Fibroblast of peridontal ligament (primary cell): ENCODE measurements around the gene JMJD1C.

Source experiments
- DNase-seq: peaks from one replicate; pipeline ENCODE4 v3.0.0-alpha.2; 2010; ENCODE audit errors: extremely low read depth

The JMJD1C gene

DNA sequence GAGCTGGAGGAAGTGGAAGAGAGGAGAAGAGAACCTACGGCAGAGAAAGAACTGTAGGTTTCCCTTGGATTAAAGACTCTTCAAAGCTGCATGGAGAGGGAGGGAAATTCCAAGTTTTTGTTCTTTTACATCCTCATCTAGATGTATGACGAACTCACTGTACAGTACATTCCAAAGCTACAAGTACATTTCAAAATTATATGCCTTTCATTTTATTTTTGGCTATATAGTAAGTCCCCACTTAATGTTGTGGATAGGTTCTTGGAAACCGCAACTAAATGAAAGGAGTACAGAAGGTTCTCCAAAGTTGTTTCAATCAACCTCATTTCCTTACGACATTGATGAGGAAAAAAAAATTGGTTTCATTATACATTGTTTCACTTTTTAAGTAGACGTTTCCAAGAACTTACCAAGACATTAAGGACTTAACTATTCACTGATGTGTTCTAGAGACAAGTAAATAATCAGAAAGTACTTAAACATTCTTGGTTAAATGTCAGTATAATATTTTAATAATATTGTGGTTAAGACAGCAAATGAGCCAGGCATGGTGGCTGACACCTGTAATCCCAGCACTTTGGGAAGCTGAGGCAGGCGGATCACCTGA, 16.1 kb upstream of the JMJD1C start:
- peak; percentile 51 for DNase-seq

GRCh38 chr10:63480237-63480636, 14.5 kb upstream of the JMJD1C start:
- no peak for DNase-seq

DNA sequence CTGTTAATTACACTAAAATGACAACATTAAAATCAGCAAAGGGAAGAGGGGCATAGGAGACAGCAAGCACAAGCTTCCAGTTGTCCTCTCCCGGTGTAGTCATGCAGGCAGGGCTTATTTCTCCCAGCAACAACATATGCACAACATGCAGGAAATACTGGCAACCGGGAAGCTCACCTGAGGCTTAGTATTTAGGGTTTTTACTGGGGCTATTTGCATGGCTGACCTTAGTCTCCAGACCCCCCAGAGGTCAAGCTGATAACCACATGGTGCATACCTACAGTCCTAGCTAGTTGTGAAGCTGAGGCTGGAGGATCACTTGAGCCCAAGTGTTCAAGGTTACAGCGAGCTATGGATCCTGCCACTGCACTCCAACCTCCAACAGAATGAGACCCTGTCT, 12.8 kb upstream of the JMJD1C start:
- no peak for DNase-seq

GRCh38 chr10:63477927-63478326, 12.2 kb upstream of the JMJD1C start:
- no peak for DNase-seq

- no peak for DNase-seq
Observed at GRCh38 chr10:63474488-63474887, 8.7 kb upstream of the JMJD1C start.

DNA sequence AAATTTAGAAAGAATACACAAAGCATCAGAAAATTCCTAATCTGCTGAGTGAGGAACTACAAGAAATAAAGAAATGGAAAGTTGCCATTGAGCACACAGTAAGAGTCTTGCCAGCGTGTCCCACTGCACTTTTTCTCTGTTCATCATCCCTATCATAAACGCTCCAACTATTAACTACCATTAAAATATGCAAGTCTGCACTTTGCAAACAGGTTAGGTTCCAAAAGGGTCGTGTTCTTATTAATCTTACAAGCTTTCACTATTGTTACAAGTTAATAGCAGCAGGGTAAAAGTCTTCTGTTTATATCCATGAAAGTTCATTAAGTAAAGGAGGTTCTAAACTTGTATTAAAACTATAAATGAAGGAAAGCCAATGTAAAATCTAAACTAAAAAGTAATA, 5.2 kb upstream of the JMJD1C start:
- DNase-seq = no peak

DNA sequence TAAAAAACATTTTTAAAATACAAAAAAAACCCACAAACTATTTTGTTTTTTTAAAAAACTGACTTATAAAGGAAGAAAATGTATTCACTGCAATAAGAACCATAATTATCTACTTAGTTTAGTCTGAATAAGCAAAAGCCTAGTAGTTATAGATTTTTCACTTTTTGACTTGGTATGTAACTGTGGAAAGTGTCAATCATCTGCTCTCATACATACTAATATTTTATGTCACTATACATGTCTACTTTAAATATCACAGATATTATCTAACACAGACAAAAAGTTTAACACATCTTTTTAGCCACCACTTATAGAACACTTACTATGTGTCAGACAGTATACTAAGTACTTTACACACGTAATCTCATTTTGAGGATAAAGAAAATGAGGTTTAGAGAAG, 3.2 kb upstream of the JMJD1C start:
- no peak for DNase-seq

DNA sequence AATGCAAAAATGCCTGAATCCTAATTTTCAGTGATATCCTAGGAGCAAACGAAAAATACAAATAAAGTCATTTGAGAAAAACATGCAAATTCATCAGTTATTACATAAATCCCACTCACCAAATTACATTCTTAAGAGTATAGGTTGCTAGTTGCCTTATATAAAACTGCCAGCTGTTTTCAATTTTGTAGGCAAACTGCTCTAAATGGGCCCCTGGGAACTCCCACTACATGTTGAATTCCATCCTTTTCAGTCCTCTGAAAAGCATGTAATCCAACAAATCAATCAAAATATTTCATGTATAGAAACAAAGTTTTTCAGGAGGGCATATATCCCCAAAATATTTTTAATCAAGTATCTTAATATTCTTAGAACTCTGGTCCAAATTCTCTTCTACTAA, 2.1 kb upstream of the JMJD1C start:
- DNase-seq = peak; percentile 78

DNA sequence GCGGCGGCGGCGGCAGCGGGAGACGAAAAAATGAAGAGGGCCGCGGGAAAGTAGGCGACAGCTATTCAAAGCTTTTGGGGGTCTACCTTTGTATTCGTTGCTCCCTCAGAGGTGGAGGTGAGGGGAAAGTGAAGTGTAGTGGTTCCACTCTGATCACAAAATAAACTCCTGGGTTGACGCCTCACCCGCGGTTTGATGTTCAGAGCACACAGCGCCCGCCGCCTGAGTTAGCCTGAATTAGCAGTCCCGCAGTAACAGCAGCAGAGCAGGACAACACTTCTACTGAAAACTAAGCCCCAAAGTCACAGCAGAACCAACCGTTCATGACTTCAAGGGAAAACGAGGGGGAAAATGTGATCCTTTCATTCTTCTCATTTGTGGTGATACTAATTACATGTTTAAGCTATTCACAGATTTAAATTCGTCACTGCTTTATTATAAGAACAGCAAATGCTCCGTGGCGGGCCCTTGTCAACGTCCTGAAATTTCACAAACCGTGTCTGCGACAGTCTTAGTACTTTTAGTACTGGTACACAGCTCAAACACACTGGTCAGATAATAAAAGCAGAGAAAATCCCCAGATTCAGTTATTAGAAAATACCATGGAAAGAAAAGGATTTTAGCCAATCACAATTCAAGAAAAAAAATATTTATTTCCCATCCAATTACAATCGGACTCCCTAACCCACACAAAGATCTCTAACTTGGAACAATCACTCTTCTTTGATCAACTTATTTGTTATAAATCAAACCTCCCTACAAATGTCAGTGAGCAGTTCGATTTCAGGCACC, 563 bp upstream of the JMJD1C start:
- peak; percentile 64 for DNase-seq

DNA sequence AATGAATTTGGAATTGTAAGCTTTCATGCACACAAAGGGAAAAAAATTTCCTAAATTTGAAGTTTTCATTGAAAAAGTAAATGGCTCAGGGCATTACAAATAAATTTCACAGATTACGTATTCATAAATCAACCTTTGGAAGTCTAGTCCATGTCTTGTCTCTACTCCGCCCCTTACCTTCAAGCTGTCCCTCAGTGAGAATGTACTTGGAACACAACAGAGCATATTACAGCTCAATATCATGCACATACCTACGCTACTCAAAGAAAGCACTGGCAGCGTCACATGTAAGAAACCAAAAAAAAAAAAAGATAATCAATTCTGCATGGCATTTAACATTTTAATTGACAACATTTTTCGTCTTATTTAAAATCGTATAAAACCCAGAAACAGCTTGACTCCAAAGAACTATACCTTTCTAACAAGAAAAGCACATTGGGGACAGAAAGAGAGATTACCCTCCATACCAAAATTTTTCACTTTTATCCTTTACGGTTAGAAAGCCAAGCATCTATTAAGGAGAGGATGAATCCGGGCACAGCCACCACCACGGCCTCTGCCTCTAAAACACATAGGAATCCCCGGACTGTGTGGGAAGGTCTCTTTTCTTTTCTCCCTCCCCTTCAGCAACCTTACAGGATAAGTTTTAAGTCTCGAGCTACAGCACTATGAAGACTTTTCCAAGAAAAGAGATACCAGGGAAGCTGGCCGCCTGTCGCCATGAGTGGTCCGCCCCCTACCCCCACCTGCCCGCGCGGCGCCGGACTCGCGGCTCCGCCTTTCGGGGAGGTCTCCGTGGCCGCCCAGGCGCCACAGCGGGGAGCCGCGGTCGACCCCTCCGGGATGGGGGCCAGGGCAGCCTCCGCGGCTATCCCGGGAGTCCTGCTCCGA, 1.1 kb downstream of the JMJD1C start:
- peak; percentile 48 for DNase-seq

DNA sequence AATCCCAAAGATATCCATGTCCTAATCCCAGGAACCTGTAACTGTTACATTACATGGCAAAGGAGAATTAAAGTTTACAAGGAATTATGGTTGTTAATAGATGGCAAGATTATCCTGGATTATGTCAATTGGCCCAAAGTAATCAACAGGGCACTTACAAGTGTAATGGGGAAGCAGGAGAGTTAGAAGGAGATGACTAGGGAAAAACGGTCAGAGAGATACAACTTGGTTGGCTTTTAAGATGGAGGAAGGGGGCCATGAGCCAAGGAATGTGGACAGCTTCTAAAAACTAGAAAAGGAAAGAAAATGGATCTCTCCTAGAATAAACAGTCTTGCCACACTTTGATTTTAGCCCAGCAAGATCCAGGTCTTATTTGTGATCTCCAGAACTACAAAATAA, 3.3 kb downstream of the JMJD1C start:
- DNase-seq = no peak

DNA sequence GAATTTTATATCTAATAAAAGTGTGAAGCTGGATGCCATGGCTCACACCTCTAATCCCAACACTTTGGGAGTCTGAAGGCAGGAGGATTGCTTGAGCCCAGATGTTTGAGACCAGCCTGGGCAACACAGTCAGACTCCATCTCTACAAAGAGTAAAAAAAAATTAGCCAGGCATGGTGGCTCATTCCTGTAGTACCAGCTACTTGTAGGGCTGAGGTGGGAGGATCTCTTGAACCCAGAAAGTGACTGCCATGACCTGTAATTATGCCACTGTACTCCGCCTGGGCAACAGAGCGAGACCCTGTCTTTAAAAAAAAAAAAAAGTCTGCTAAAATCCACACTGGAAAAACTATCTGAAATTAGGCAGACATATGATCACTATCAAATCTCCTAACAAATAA, 7.6 kb downstream of the JMJD1C start:
- no peak for DNase-seq

DNA sequence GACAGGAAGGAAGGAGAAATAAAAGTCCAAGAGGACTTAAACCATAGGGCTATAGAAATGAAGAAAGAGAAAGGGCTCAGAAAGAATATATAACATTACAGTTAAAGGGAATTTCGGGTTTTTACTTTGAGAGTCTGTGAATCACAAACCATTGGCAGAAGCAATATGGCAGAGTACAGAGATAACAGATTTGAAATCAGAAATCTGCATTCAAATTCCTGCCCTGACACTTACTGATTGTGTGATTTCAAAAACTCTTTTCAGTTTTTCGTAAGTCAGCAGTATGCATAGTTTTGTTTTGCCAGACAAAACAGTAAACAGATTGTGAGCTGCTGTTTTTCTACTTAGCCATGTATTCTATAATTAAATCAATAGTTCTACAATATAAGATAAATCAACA, 8.2 kb downstream of the JMJD1C start:
- DNase-seq = no peak

GRCh38 chr10:63456437-63457210, 9.2 kb downstream of the JMJD1C start:
- DNase-seq = peak; percentile 87

DNA sequence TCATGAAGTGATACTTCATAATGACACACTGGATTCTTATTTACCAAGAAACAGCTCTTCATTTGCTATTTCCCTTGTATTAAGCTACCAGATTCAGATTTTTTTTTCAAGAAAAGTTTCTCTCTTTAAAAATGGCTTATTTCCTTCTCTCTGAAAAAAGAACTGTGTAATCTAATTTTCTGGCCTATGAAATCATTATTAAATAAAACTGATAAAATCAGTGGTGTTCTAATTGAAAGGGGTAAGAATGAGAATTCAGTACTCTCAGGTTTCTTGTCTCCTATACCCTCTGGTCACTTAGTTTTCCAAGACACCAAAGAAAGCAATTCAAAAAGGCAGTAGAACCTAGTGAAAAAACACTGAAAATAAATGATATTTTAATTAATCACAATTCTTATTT, 10.3 kb downstream of the JMJD1C start:
- no peak for DNase-seq

DNA sequence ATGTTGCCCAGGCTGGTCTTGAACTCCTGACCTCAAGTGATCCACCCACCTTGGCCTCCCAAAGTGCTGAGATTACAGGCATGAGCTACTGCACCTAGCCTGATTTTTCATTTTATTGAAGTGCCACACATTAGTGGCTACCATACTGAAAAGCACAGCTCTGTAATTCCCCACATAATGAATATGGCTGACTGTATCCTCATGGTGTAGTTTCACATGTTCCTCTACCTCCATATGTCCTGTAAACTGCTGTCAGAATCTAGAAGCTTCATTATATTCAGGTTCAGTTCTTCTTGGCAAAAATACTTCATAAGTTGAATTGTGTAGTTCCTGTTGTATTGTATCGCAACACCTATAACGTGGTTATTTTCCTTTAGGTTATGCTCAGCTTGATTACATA, 11.1 kb downstream of the JMJD1C start:
- no peak for DNase-seq

GRCh38 chr10:63452524-63452923, 13.3 kb downstream of the JMJD1C start:
- DNase-seq = no peak

DNA sequence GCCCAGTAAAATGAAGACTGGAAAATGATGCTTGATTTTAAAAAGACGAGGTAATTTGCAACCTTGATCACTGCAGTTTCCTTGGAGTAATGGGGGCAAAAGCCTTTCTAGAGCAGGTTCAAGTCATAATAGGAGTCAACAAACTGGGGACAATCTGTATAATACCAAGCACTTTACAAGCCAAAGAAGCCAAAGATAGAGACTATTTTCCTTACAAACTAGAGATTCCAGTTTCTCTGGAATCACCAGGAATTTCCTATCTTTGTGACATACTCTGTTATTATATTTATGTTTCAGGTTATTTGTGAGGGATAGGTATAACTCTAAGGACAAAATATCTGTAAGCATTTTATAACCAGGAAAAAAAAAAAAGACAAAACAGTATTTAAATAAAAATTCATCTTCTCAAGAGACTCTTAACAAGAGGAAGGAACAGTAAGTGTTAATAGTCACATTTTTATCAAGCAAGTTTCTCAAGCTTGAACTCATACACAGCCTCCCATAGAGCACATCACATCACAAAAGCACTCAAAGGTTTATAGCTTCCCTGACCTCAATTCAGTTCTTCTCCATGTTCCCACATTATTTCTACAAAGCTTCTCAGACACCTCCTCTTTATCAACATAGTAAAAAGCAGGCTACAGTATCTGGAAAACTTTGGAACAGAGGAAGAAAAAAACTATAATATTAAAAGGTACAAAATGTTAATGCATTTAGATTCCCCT, 18.9 kb downstream of the JMJD1C start:
- DNase-seq = no peak

- DNase-seq = no peak
Observed at GRCh38 chr10:63441404-63441803, 24.4 kb downstream of the JMJD1C start.

GRCh38 chr10:63439607-63440006, 26.2 kb downstream of the JMJD1C start:
- DNase-seq = no peak
